CD14-positive monocyte (primary cell): ENCODE data around the gene PKDREJ. TPM values are rescaled to one million over a fixed set of nuclear protein-coding genes. Genes with fewer than 3 reads are reported as not detected.

ENCODE experiments used
- DNase-seq, 3 donors: peaks; one replicate each; pipeline ENCODE4 v3.0.0-alpha.2; 2011 to 2022
- H2AFZ ChIP-seq: 2 replicates; pipeline ENCODE4 v1.6.0; 2012; ENCODE audit warnings: mild to moderate bottlenecking, low read depth, low read length, inconsistent platforms; ENCODE audit not compliant: insufficient read depth, poor library complexity, severe bottlenecking
- H3K27ac ChIP-seq, 2 donors: 1 replicate in 1 of 2; 2 replicates in 1 of 2; pipeline ENCODE4 v1.5.1; 2012 to 2013; ENCODE audit warnings: low read length in 2 of 2, control low read depth in 1 of 2, inconsistent platforms in 1 of 2, low read depth in 1 of 2, mild to moderate bottlenecking in 1 of 2
- H3K27me3 ChIP-seq, 2 donors: one replicate each; pipeline versions ENCODE4 v1.6.0 to v1.6.1; 2011 to 2013; ENCODE audit warnings: low read length in 2 of 2; ENCODE audit not compliant: control insufficient read depth in 2 of 2, insufficient read depth in 2 of 2
- H3K36me3 ChIP-seq, 2 donors: replicated peaks in 1 of 2; 1 replicate in 1 of 2; 2 replicates in 1 of 2; pipeline versions ENCODE4 v1.5.1 to v1.6.1; 2012 to 2013; ENCODE audit warnings: low read length in 2 of 2, control low read depth in 1 of 2, inconsistent platforms in 1 of 2, mild to moderate bottlenecking in 1 of 2; ENCODE audit not compliant: insufficient read depth in 2 of 2, control insufficient read depth in 1 of 2
- H3K4me1 ChIP-seq, 2 donors: 1 replicate in 1 of 2; 2 replicates in 1 of 2; pipeline versions ENCODE4 v1.5.1 to v1.6.1; 2012 to 2013; ENCODE audit warnings: low read length in 2 of 2, control low read depth in 1 of 2, inconsistent platforms in 1 of 2, mild to moderate bottlenecking in 1 of 2, moderate library complexity in 1 of 2; ENCODE audit not compliant: insufficient read depth in 2 of 2, control insufficient read depth in 1 of 2
- H3K4me2 ChIP-seq: replicated peaks from 2 replicates; pipeline ENCODE3; 2012; ENCODE audit warnings: low read length, moderate library complexity, mild to moderate bottlenecking; ENCODE audit not compliant: poor library complexity, severe bottlenecking; ENCODE audit errors: extremely low read depth
- H3K4me3 ChIP-seq, 3 experiments: fragments of 200-600 bp in 1 of 3; sonication (generic) in 1 of 3; replicated peaks in 1 of 3; 1 replicate in 2 of 3; 2 replicates in 1 of 3; pipeline ENCODE4 v1.5.1; 2011 to 2013; ENCODE audit warnings: low read length in 3 of 3, mild to moderate bottlenecking in 3 of 3, control low read depth in 2 of 3, low read depth in 2 of 3, inconsistent platforms in 1 of 3, moderate library complexity in 1 of 3
- H3K79me2 ChIP-seq: 2 replicates; pipeline ENCODE4 v1.6.0; 2012; ENCODE audit warnings: mild to moderate bottlenecking, control low read depth, inconsistent platforms, low read length, moderate library complexity; ENCODE audit not compliant: insufficient read depth
- H3K9ac ChIP-seq: 2 replicates; pipeline ENCODE4 v1.6.0; 2017; ENCODE audit warnings: low read length, mild to moderate bottlenecking; ENCODE audit not compliant: insufficient read depth, poor library complexity, severe bottlenecking
- H3K9me3 ChIP-seq, 2 donors: replicated peaks in 1 of 2; 1 replicate in 1 of 2; 2 replicates in 1 of 2; pipeline versions ENCODE4 v1.5.1 to v1.6.1; 2012 to 2013; ENCODE audit warnings: low read length in 2 of 2, control low read depth in 1 of 2; ENCODE audit not compliant: control insufficient read depth in 1 of 2, insufficient read depth in 1 of 2
- H4K20me1 ChIP-seq: 2 replicates; pipeline ENCODE4 v1.6.0; 2012; ENCODE audit warnings: mild to moderate bottlenecking, low read length, control low read depth, moderate library complexity; ENCODE audit not compliant: insufficient read depth
- H3K27ac Mint-ChIP-seq, 7 donors: one replicate each; pipeline ENCODE4 v1.8.0; 2020; ENCODE audit warnings: mild to moderate bottlenecking in 7 of 7, mixed read lengths in 7 of 7, moderate library complexity in 6 of 7, inconsistent platforms in 2 of 7
- H3K27me3 Mint-ChIP-seq, 3 donors: one replicate each; pipeline ENCODE4 v1.8.0; 2021 to 2022; ENCODE audit warnings: low read depth in 3 of 3, mild to moderate bottlenecking in 3 of 3, mixed read lengths in 3 of 3, moderate library complexity in 3 of 3, inconsistent platforms in 1 of 3
- H3K36me3 Mint-ChIP-seq, 2 donors: one replicate each; pipeline ENCODE4 v1.8.0; 2020; ENCODE audit warnings: mixed read lengths in 2 of 2, inconsistent platforms in 1 of 2, mild to moderate bottlenecking in 1 of 2
- H3K4me1 Mint-ChIP-seq: one replicate; pipeline ENCODE4 v1.8.0; 2020; ENCODE audit warnings: mild to moderate bottlenecking, mixed read lengths
- H3K4me3 Mint-ChIP-seq, 2 donors: one replicate each; pipeline ENCODE4 v1.8.0; 2020; ENCODE audit warnings: mild to moderate bottlenecking in 2 of 2, mixed read lengths in 2 of 2, moderate library complexity in 1 of 2
- H3K9me3 Mint-ChIP-seq, 7 donors: one replicate each; pipeline ENCODE4 v1.8.0; 2020 to 2022; ENCODE audit warnings: mixed read lengths in 7 of 7, mild to moderate bottlenecking in 6 of 7, moderate library complexity in 6 of 7, inconsistent platforms in 2 of 7
- CTCF ChIP-seq: fragments of 200-600 bp; IDR thresholded peaks from one replicate; pipeline ENCODE4 v1.8.0; 2022; ENCODE audit warnings: antibody characterized with exemption, mild to moderate bottlenecking
- WGBS: methylation state at CpG from one replicate; pipeline ENCODE4 v1.1.5; 2013; ENCODE audit warnings: missing lambda C conversion rate; ENCODE audit not compliant: insufficient coverage; 5-methylcytosine and 5-hydroxymethylcytosine counted together
- intact Hi-C, 2 donors: fragments of 100-400 bp; cut with micrococcal nuclease; formaldehyde crosslinking; loops; one replicate each; pipeline versions ENCODE4 v1.15.0 to v1.15.1; 2023
- polyA plus RNA-seq, 3 donors: library from polyadenylated mRNA; depleted of rRNA in 1 of 3; unstranded in 2 of 3; stranded (reverse) in 1 of 3; fragments of 300-500 nt in 2 of 3; fragments of >200 nt in 1 of 3; fragmentation: Illumina TruSeq in 2 of 3; gene quantifications; 1 replicate in 2 of 3; 2 replicates in 1 of 3; pipeline ENCODE4 v1.2.3, GENCODE V29; 2012 to 2021

The PKDREJ gene
- polyA plus RNA-seq, 3 donors: not detected

- Histone ChIP-seq H3K4me1 (peaks cover 35 to 47% of the 10 kb centered on the region in 2 donors), H3K4me2 (peak overlapping the region; percentile 95)
Observed at GRCh38 chr22:46295277-46295971, 32.3 kb upstream of the PKDREJ start.

GRCh38 chr22:46294784-46295183 is 31.6 kb upstream of the PKDREJ start:
- Mint-ChIP-seq H3K27ac (peak overlapping the region in 1 of 7 donors; percentile 6), H3K9me3 (peaks cover 5 to 11% (median 8%) of the 10 kb centered on the region in 7 donors), H3K36me3 (peaks cover 27 to 44% of the 10 kb centered on the region in 2 donors), H3K27me3 (peaks cover 0 to 1% (median 1%) of the 10 kb centered on the region in 3 donors), H3K4me3 (no peak overlapping the region), H3K4me1 (peaks cover 49% of the 10 kb centered on the region)
- Histone ChIP-seq H3K36me3 (peaks cover 9 to 31% of the 10 kb centered on the region in 2 donors), H3K79me2 (peaks cover 29% of the 10 kb centered on the region), H3K9ac (no peak overlapping the region), H3K4me3 (no peak overlapping the region), H3K27ac (no peak overlapping the region), H3K27me3 (no peaks in the 10 kb centered on the region), H3K9me3 (peaks cover 0 to 9% of the 10 kb centered on the region in 2 donors), H3K4me1 (peaks cover 35 to 47% of the 10 kb centered on the region in 2 donors), H3K4me2 (no peak overlapping the region), H2AFZ (no peak overlapping the region), H4K20me1 (no peaks in the 10 kb centered on the region)
- 100% methylated on average over 1 of the region's 2 CpGs for WGBS
- no peak for TF ChIP-seq CTCF
- no peak for DNase-seq
- intact Hi-C loops: loop anchor here (5.0 to 10.0 kb wide), 3 partner anchors 172 to 300 kb away; no protein-coding TSS in a partner anchor

More at GRCh38 chr22:46295277-46295971, 32.3 kb upstream of the PKDREJ start:
- Histone ChIP-seq H3K27ac (peak overlapping the region; percentile 90 to 96), H3K27me3 (no peaks in the 10 kb centered on the region), H3K36me3 (peaks cover 10 to 34% of the 10 kb centered on the region in 2 donors), H3K9ac (peak overlapping the region; percentile 75), H3K79me2 (peaks cover 34% of the 10 kb centered on the region), H3K4me3 (peak overlapping the region in 2 of 3 experiments; percentile 74 to 84), H2AFZ (peak overlapping the region; percentile 89), H3K9me3 (peaks cover 0 to 9% of the 10 kb centered on the region in 2 donors), H4K20me1 (no peaks in the 10 kb centered on the region)
- H3K4me3 Mint-ChIP-seq: peak overlapping the region; percentile 83 to 92
- intact Hi-C loops: loop anchor here (10.0 kb wide), 2 partner anchors 261 to 301 kb away; no protein-coding TSS in a partner anchor
- 89% methylated on average over 4 of the region's 4 CpGs for WGBS
- peaks cover 25 to 44% of the 10 kb centered on the region in 2 donors for H3K36me3 Mint-ChIP-seq
- H3K9me3 Mint-ChIP-seq: peaks cover 5 to 11% (median 8%) of the 10 kb centered on the region in 7 donors
- no peak for DNase-seq
- TF ChIP-seq CTCF: no peak
- peak overlapping the region in 6 of 7 donors; percentile 94 to 97 (median 96) for H3K27ac Mint-ChIP-seq
- peaks cover 0 to under 1% (median 0%) of the 10 kb centered on the region in 3 donors for H3K27me3 Mint-ChIP-seq
- peaks cover 49% of the 10 kb centered on the region for H3K4me1 Mint-ChIP-seq
